ENCODE data around the gene RTN3.

RTN3 gene

DNA sequence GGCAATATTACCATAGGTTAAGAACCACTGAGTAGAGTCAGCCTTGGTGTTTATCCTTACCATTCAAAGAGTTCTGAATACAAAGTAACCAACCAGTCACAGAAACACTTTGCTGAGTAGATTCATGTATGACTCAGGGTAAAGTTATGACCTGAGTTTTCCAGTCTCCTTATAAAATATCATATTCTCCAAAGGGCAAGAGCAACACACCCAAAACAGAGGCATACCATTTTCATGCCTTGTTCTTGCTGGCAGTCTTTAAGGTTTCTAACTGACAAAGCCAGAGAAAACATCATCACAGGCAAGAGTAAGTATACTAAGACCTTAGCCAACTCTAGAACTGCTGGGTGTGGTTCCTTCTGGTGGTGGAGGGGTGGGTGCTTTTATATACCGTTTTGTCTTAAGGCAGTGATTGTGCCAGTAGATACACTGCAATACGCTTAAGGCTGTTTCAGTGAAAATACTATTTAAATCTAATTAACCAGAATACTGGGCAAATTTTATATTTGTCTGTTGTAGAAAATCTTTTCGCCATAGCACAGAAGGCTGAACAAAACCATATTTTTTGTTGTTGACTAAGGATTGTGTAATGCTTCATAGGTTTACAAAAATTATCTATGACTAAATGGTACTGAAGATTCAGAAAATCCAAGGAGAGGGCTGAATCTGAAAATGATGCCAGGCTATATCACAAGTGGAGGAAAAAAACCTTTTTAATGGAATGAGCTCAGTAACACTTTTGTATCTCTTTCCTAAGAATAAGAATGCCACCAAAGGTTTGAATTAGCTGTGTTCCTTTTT lies 13.1 kb upstream of the RTN3 start:
- H3K9ac ChIP-seq (ENCODE audit: low read length): no peak overlapping the region
- no peaks in the 10 kb centered on the region for H3K9me3 ChIP-seq (ENCODE audit: control insufficient read depth, insufficient read depth, low read depth, low read length)
- no peaks in the 10 kb centered on the region; the same call in 1 of the 2 replicates for H3K27me3 ChIP-seq (ENCODE audit: control insufficient read depth, insufficient read depth, low read length)
- H3K4me1 ChIP-seq (ENCODE audit: control insufficient read depth, insufficient read depth, low read length): peaks cover 15% of the 10 kb centered on the region
- H3K4me3 ChIP-seq (ENCODE audit: low read depth, low read length): no peak overlapping the region
- H3K36me3 ChIP-seq (ENCODE audit: control insufficient read depth, insufficient read depth, low read length): no peaks in the 10 kb centered on the region
- H3K27ac ChIP-seq (ENCODE audit: low read depth, low read length): no peak overlapping the region

DNA sequence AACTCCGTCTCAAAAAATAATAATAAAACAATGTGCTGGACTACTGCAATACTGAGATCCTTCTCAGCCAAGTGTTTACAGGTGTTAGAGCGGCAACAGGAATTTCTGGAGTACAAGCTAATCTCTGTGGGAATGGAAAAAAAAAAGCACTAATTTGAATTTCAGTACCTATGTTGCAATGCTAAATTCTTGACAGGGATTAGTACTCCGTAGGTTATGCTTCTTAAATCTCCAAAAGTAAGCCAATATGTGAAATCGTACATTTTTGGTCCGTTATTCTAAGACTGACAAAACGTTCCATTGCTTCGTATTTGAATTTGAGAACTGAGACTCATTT lies 11.2 kb upstream of the RTN3 start:
- Histone ChIP-seq H3K27me3 (ENCODE audit: control insufficient read depth, insufficient read depth, low read length) (no peaks in the 10 kb centered on the region; the same call in 1 of the 2 replicates), H3K27ac (ENCODE audit: low read depth, low read length) (no peak overlapping the region), H3K4me3 (ENCODE audit: low read depth, low read length) (peak overlapping the region; percentile 67), H3K4me1 (ENCODE audit: control insufficient read depth, insufficient read depth, low read length) (peaks cover 15% of the 10 kb centered on the region), H3K9me3 (ENCODE audit: control insufficient read depth, insufficient read depth, low read depth, low read length) (no peaks in the 10 kb centered on the region), H3K9ac (ENCODE audit: low read length) (peak overlapping the region; percentile 63), H3K36me3 (ENCODE audit: control insufficient read depth, insufficient read depth, low read length) (no peaks in the 10 kb centered on the region)

DNA sequence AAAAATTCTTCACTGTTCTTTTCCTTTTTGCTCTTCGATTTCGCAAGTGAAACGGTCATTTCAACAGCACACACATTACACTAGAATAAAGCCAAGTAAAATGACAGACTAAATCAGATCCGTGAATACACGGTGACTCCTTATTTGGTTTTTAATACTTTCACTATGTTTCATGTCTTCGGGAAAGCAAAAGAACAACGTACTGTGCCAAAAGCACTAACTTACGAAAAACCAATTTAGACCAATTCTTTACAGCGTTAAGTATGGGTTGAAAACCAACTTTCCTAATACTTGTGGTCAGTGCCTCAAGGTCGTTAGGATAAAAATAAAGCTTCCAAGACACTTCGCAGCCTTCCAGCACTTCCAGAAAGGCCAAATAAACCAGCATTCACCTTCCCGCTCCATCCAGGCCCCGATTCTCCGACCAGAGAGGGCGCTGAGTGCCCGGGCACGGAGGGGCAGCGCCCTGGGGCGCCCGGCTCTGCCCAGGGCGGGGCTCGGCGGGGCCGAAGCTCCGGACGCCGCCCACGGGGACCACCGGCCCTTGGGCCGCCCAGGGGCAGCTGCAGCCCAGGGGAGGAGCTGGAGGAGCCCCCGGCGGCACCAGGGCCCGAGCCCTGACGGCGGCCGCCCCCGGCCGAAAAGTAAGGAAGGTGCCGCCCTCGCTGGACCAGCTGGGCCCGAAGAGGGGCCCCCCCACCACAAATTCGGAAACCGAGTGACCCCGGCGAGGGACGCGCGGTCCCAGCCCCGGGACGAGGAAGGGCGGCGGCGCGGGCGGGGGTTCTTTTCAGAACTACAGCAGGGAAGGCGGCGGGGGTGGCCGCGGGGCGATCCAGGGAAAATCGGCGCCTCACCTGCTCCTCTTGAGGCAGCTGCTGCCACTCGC lies 10.6 kb upstream of the RTN3 start:
- Histone ChIP-seq H3K36me3 (ENCODE audit: control insufficient read depth, insufficient read depth, low read length) (no peaks in the 10 kb centered on the region), H3K27me3 (ENCODE audit: control insufficient read depth, insufficient read depth, low read length) (no peaks in the 10 kb centered on the region; the same call in 1 of the 2 replicates), H3K27ac (ENCODE audit: low read depth, low read length) (peak overlapping the region; percentile 84), H3K9ac (ENCODE audit: low read length) (peak overlapping the region; percentile 63), H3K4me3 (ENCODE audit: low read depth, low read length) (peak overlapping the region; percentile 67), H3K4me1 (ENCODE audit: control insufficient read depth, insufficient read depth, low read length) (peaks cover 15% of the 10 kb centered on the region), H3K9me3 (ENCODE audit: control insufficient read depth, insufficient read depth, low read depth, low read length) (no peaks in the 10 kb centered on the region)

DNA sequence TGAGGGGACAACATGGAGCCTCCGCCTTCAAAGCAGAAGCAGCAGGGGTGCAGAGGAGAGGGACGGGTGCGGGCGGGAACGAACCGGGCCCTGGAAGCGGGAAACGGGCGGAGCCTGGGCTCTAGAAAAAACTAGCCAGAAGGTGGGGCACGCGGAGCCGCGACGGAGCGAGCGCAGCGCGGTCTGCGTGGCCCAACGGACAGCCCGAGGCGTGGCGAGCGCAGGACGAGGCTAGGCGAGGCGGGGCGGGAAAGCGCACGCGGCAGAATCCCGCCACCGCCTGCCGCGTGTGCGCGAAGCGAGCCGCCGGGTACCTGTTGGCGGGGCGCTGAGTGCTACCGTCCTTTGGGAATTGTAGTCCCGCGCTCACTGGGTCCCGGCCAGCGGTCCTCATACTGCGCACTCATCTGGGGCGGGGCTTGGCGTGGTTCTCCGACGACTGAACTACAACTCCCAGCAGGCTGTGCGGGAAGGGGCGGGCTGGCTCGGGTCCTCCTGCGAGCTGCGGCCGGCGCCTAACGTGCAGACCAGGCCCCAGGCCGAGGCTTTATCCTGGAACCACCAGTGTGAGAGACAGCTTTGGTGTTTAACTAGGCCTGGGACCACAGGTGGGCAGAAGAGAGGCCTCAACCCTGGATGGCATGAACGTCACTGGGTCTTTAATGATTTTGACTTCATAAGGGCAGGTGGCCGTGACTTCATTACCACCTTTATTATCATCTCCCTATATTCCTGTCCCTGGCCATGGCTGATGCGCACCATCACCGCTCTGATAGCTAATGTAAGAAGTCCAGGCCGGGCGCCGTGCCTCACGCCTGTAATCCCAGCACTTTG lies 9.8 kb upstream of the RTN3 start, which contains the start of gene ATL3:
Gene ATL3 (minus strand): TSS at position 55 of the 834 bp plus-strand sequence. CDS start 41 bp downstream, at position 14.
- Histone ChIP-seq H3K4me1 (ENCODE audit: control insufficient read depth, insufficient read depth, low read length) (peaks cover 15% of the 10 kb centered on the region), H3K9me3 (ENCODE audit: control insufficient read depth, insufficient read depth, low read depth, low read length) (no peaks in the 10 kb centered on the region), H3K4me3 (ENCODE audit: low read depth, low read length) (peak within 1 kb of the TSS; percentile 67), H3K9ac (ENCODE audit: low read length) (peak within 1 kb of the TSS; percentile 63), H3K36me3 (ENCODE audit: control insufficient read depth, insufficient read depth, low read length) (no peaks in the 10 kb centered on the region), H3K27me3 (ENCODE audit: control insufficient read depth, insufficient read depth, low read length) (no peaks in the 10 kb centered on the region; the same call in 1 of the 2 replicates), H3K27ac (ENCODE audit: low read depth, low read length) (peak within 1 kb of the TSS; percentile 84)

DNA sequence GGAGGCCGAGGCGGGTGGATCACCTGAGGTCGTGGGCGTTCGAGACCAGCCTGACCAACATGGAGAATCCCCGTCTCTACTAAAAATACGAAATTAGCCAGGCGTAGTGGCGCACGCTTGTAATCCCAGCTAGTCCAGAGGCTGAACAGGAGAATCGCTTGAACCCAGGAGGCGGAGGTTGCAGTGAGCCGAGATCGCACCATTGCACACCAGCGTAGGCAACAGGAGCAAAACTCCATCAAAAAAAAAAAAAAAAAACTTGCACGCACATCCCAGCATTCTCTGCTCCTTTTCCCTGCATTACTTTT lies 9.2 kb upstream of the RTN3 start:
- Histone ChIP-seq H3K4me1 (ENCODE audit: control insufficient read depth, insufficient read depth, low read length) (peaks cover 15% of the 10 kb centered on the region), H3K9ac (ENCODE audit: low read length) (no peak overlapping the region), H3K36me3 (ENCODE audit: control insufficient read depth, insufficient read depth, low read length) (no peaks in the 10 kb centered on the region), H3K27me3 (ENCODE audit: control insufficient read depth, insufficient read depth, low read length) (no peaks in the 10 kb centered on the region; the same call in 1 of the 2 replicates), H3K4me3 (ENCODE audit: low read depth, low read length) (no peak overlapping the region; the same call in 1 of the 2 replicates), H3K27ac (ENCODE audit: low read depth, low read length) (no peak overlapping the region), H3K9me3 (ENCODE audit: control insufficient read depth, insufficient read depth, low read depth, low read length) (no peaks in the 10 kb centered on the region)

DNA sequence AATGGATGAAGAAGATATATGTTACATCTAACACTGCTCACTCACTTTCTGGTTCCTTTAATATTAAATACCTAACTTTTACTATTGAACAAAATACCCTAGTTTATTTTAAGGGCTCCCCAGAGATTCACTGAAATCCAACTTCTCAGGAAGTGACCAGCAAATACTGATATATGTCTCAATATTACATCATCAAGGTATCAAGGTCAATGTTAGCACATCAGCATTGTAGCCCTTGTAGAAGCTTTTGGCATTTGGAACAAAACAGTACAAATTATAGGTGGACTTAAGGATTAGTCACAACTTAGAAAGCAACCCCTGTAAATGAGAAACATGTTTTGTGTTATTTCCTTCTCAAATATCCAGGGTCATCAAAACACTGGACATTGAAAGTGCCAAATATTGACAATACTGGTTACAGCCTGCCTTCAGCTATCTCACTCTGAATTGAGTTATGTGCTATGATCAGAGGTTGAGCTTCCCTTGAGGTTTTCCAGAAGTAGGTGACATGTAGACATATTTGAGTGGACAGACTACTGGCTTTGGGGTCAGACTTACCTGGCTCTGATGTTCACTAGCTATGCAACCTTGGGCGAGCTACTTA lies 8.3 kb upstream of the RTN3 start:
- no peak overlapping the region for H3K9ac ChIP-seq (ENCODE audit: low read length)
- H3K36me3 ChIP-seq (ENCODE audit: control insufficient read depth, insufficient read depth, low read length): no peaks in the 10 kb centered on the region
- no peak overlapping the region for H3K27ac ChIP-seq (ENCODE audit: low read depth, low read length)
- H3K4me1 ChIP-seq (ENCODE audit: control insufficient read depth, insufficient read depth, low read length): peaks cover 12% of the 10 kb centered on the region
- H3K4me3 ChIP-seq (ENCODE audit: low read depth, low read length): no peak overlapping the region
- no peaks in the 10 kb centered on the region for H3K9me3 ChIP-seq (ENCODE audit: control insufficient read depth, insufficient read depth, low read depth, low read length)
- no peaks in the 10 kb centered on the region; the same call in 1 of the 2 replicates for H3K27me3 ChIP-seq (ENCODE audit: control insufficient read depth, insufficient read depth, low read length)

DNA sequence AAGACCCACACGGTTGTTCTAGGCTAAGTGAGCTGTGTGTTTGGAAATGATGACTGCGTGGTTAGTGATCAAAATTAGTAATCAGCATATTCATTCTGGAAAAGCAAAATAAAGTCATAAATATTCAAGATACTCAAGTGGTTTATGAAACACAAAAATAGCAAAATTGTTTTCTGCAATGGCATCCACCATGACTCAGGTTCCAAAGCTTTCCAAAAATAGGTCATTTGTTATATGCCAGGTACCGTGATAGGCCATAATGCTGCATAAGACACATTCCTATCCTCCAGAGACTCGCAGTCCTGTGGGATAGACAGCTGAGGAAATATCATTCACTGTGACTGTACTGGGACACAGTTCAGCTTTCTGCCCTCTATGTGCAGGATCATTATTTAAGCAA lies 7.7 kb upstream of the RTN3 start:
- H3K27ac ChIP-seq (ENCODE audit: low read depth, low read length): no peak overlapping the region
- no peak overlapping the region for H3K9ac ChIP-seq (ENCODE audit: low read length)
- no peaks in the 10 kb centered on the region; the same call in 1 of the 2 replicates for H3K27me3 ChIP-seq (ENCODE audit: control insufficient read depth, insufficient read depth, low read length)
- H3K4me3 ChIP-seq (ENCODE audit: low read depth, low read length): no peak overlapping the region
- H3K9me3 ChIP-seq (ENCODE audit: control insufficient read depth, insufficient read depth, low read depth, low read length): no peaks in the 10 kb centered on the region
- H3K4me1 ChIP-seq (ENCODE audit: control insufficient read depth, insufficient read depth, low read length): peaks cover 7% of the 10 kb centered on the region; the same call in 1 of the 2 replicates
- no peaks in the 10 kb centered on the region for H3K36me3 ChIP-seq (ENCODE audit: control insufficient read depth, insufficient read depth, low read length)

DNA sequence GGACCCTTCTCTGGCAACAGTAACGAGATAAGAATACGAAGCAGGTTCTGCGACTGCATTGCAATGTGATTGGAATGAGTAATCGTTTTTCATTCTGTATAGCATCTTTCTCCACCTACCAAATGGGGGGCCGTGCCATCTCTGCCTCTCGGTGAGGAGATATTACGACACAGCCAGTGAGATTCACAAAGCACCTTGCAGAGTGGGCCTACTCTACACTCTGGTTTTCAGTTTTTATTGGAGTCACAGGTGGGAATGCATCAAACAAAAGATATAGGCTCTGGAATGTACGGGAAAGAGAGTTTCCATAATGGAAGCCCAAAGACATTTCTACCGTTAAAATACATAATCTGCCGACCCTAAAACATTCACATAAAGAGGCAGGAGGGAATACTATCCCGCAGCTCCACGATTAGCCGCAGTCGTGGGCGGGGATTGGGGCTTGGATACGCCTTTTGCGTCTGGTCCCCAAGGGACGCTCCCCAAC lies 423 bp upstream of the RTN3 start:
- Histone ChIP-seq H3K9me3 (ENCODE audit: control insufficient read depth, insufficient read depth, low read depth, low read length) (no peaks in the 10 kb centered on the region), H3K27me3 (ENCODE audit: control insufficient read depth, insufficient read depth, low read length) (no peaks in the 10 kb centered on the region), H3K4me3 (ENCODE audit: low read depth, low read length) (peak overlapping the region; percentile 78), H3K36me3 (ENCODE audit: control insufficient read depth, insufficient read depth, low read length) (no peaks in the 10 kb centered on the region), H3K27ac (ENCODE audit: low read depth, low read length) (no peak overlapping the region), H3K4me1 (ENCODE audit: control insufficient read depth, insufficient read depth, low read length) (peaks cover 15% of the 10 kb centered on the region), H3K9ac (ENCODE audit: low read length) (peak overlapping the region; percentile 18)

DNA sequence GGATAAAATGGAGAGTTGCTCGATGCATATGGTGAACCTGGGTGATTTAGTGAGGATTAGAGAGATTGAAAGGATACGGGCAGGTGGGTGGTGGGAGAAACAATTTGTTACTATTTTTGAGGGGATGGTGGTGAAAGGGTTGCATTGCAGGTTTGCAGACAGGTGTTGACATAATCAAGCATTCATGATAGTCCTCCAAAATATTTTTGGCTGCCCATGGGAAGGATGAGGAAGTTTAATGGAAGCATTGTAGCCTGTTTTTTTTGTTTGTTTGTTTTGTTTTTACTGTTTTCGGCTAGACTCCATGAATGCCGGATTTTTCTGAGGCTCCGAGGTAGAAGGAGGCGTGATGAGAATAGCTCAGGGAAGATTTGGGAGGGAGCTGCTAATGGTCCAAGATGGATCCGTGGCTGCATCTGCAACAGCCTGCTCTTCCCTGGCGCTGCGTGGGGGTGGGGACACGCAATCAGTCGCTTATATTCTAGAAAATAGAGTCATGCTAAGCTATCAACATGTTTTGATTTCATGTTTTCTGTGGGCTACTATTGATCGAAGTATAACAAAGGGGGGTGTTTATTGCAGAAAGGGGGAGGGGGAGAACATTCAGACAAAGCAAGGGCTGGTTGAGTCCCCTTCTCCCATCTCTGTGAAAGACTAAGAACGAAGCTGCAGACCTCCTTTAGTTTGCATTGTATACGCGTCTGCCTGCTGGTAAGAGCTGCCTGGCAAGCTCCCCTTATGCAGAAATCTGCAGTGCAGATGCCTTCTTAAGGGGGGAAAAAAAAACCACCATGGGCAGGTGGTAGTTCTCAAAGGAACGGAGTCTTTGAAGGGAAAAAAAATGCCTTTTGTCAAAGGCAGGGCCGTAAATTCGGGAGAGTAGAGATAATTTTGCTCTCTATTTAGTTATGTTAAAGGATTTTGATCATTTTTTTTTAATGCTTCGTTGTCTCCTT lies 1.0 kb downstream of the RTN3 start:
- peak overlapping the region; percentile 78 for H3K4me3 ChIP-seq (ENCODE audit: low read depth, low read length)
- no peaks in the 10 kb centered on the region for H3K9me3 ChIP-seq (ENCODE audit: control insufficient read depth, insufficient read depth, low read depth, low read length)
- H3K36me3 ChIP-seq (ENCODE audit: control insufficient read depth, insufficient read depth, low read length): no peaks in the 10 kb centered on the region
- no peaks in the 10 kb centered on the region for H3K27me3 ChIP-seq (ENCODE audit: control insufficient read depth, insufficient read depth, low read length)
- peak overlapping the region; percentile 72 for H3K9ac ChIP-seq (ENCODE audit: low read length)
- 0 out of 2 replicates have a peak overlapping the region, but pooled peaks have one; percentile 17 for H3K27ac ChIP-seq (ENCODE audit: low read depth, low read length)
- H3K4me1 ChIP-seq (ENCODE audit: control insufficient read depth, insufficient read depth, low read length): peaks cover 20% of the 10 kb centered on the region
